Measurements from ENCODE around the gene C9orf78. TPM values are rescaled to one million over a fixed set of nuclear protein-coding genes. Genes with fewer than 3 reads are reported as not detected.

Gene C9orf78
- total and polyA plus RNA-seq, 9 of the 15 experiments (the other 6 are each of a cell fraction or from before 2014, with no cell fraction given) = 94.6 to 266 (median 202) TPM

DNA sequence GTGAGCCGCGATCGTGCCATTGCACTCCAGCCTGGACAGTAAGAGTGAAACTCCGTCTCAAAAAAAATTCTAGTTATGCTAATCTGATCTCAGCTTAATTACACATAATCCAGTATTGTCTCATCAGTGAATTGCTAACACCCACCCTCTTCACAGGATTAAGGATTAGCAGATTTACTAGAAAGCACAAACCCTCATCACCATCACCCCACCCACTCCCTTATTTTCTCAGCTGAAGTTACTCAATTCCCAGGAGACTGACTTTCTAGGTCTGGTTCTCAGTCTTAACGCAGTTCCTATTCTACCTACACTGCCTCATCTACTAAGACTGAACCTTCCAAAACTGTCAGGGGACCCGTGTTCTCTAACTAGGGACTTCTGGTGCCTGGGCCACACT, 23.1 kb downstream of the C9orf78 start (continued):
- TF ChIP-seq, protein P1, sequence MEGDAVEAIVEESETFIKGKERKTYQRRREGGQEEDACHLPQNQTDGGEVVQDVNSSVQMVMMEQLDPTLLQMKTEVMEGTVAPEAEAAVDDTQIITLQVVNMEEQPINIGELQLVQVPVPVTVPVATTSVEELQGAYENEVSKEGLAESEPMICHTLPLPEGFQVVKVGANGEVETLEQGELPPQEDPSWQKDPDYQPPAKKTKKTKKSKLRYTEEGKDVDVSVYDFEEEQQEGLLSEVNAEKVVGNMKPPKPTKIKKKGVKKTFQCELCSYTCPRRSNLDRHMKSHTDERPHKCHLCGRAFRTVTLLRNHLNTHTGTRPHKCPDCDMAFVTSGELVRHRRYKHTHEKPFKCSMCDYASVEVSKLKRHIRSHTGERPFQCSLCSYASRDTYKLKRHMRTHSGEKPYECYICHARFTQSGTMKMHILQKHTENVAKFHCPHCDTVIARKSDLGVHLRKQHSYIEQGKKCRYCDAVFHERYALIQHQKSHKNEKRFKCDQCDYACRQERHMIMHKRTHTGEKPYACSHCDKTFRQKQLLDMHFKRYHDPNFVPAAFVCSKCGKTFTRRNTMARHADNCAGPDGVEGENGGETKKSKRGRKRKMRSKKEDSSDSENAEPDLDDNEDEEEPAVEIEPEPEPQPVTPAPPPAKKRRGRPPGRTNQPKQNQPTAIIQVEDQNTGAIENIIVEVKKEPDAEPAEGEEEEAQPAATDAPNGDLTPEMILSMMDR (IDR thresholded peaks at IDR 0.05 in 2 of 3, conservative IDR thresholded peaks at IDR 0.05 in 1 of 3; ENCODE audit: insufficient read depth in 2 of 3, low read depth in 1 of 3, low read length in 3 of 3) = no peak
- peak in 1 of 2 experiments; percentile 13; a peak in 1 of 4 replicates for TF ChIP-seq HDAC1 (IDR thresholded peaks at IDR 0.05)
- TF ChIP-seq U2AF2 (optimal IDR thresholded peaks at IDR 0.05; ENCODE audit: low read depth, low read length) = no peak
- no peak for TF ChIP-seq ZBTB7A (IDR thresholded peaks at IDR 0.05; ENCODE audit: borderline replicate concordance, control insufficient read depth, low read depth, low read length)
- TF ChIP-seq ZZZ3 (IDR thresholded peaks at IDR 0.05) = no peak
- TF ChIP-seq POLR2B (IDR thresholded peaks at IDR 0.05; ENCODE audit: low read depth, partially characterized antibody) = peak; percentile 39
- TF ChIP-seq NBN (IDR thresholded peaks at IDR 0.05; ENCODE audit: low read depth) = no peak
- no peak for TF ChIP-seq KDM4B (IDR thresholded peaks at IDR 0.05; ENCODE audit: borderline replicate concordance in 2 of 2, low read depth in 1 of 2)
- TF ChIP-seq HMG20B (CRISPR knock-in tag; IDR thresholded peaks at IDR 0.05) = 0 out of 2 replicates have a peak, but pooled peaks have one; percentile 44
- TF ChIP-seq MCM2 (IDR thresholded peaks at IDR 0.05; ENCODE audit: low read depth) = no peak
- no peak for TF ChIP-seq ZFX (CRISPR knock-in tag; IDR thresholded peaks at IDR 0.05)
- TF ChIP-seq ZNF277 (CRISPR knock-in tag; IDR thresholded peaks at IDR 0.05; ENCODE audit: borderline replicate concordance) = no peak
- no peak for TF ChIP-seq AFF4 (CRISPR knock-in tag; IDR thresholded peaks at IDR 0.05)
- TF ChIP-seq, protein P2, sequence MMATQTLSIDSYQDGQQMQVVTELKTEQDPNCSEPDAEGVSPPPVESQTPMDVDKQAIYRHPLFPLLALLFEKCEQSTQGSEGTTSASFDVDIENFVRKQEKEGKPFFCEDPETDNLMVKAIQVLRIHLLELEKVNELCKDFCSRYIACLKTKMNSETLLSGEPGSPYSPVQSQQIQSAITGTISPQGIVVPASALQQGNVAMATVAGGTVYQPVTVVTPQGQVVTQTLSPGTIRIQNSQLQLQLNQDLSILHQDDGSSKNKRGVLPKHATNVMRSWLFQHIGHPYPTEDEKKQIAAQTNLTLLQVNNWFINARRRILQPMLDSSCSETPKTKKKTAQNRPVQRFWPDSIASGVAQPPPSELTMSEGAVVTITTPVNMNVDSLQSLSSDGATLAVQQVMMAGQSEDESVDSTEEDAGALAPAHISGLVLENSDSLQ (IDR thresholded peaks at IDR 0.05) = no peak
- TF ChIP-seq, protein P3, sequence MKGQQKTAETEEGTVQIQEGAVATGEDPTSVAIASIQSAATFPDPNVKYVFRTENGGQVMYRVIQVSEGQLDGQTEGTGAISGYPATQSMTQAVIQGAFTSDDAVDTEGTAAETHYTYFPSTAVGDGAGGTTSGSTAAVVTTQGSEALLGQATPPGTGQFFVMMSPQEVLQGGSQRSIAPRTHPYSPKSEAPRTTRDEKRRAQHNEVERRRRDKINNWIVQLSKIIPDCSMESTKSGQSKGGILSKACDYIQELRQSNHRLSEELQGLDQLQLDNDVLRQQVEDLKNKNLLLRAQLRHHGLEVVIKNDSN (CRISPR knock-in tag; IDR thresholded peaks at IDR 0.05) = no peak
- 0 out of 2 replicates have a peak, but pooled peaks have one; percentile 21 for TF ChIP-seq HBP1 (CRISPR knock-in tag; IDR thresholded peaks at IDR 0.05)
- TF ChIP-seq, protein P4, sequence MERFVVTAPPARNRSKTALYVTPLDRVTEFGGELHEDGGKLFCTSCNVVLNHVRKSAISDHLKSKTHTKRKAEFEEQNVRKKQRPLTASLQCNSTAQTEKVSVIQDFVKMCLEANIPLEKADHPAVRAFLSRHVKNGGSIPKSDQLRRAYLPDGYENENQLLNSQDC (CRISPR knock-in tag; IDR thresholded peaks at IDR 0.05) = peak; percentile 38; the same call in 1 of the 2 replicates
